ENCODE results near the gene NTM.

- TF ChIP-seq CTCF (IDR thresholded peaks at IDR 0.05 in 8 of 11, conservative IDR thresholded peaks at IDR 0.05 in 3 of 11) (no peak), POLR2AphosphoS5 (IDR thresholded peaks at IDR 0.05) (no peak), POLR2A (IDR thresholded peaks at IDR 0.05) (no peak)
Measured at GRCh38 chr11:132184079-132184478, 813.7 kb downstream of the NTM start.

All from spleen (tissue), 7 donors.